Psoas muscle (tissue), 8 donors: ENCODE measurements around the gene BICDL2. TPM values are rescaled to one million over a fixed set of nuclear protein-coding genes. Genes with fewer than 3 reads are reported as not detected.

Source experiments
- ATAC-seq, 4 donors: fragments of 200-7000 bp; cut with Tn5 transposase; one replicate each; pipeline ENCODE4 v1.9.1; 2020; ENCODE audit warnings: moderate library complexity in 3 of 4, mild to moderate bottlenecking in 2 of 4
- DNase-seq, 2 donors: peaks; one replicate each; pipeline ENCODE4 v3.0.0-alpha.2; 2020
- H3K27ac ChIP-seq: fragments of 200-600 bp; one replicate; pipeline ENCODE4 v1.8.0; 2022
- H3K27me3 ChIP-seq, 3 donors: fragments of 200-600 bp in 1 of 3; one replicate each; pipeline versions ENCODE4 v1.6.1 to v1.8.0; 2013 to 2022; ENCODE audit warnings: low read length in 2 of 3, mild to moderate bottlenecking in 2 of 3, moderate library complexity in 1 of 3; ENCODE audit not compliant: insufficient read depth in 3 of 3
- H3K36me3 ChIP-seq, 2 donors: fragments of 200-600 bp in 1 of 2; one replicate each; pipeline versions ENCODE4 v1.6.1 to v1.8.0; 2013 to 2022; ENCODE audit warnings: low read depth in 1 of 2, mild to moderate bottlenecking in 1 of 2, moderate library complexity in 1 of 2; ENCODE audit not compliant: insufficient read depth in 1 of 2
- H3K4me1 ChIP-seq: fragments of 200-600 bp; one replicate; pipeline ENCODE4 v1.8.0; 2022
- H3K4me3 ChIP-seq: fragments of 200-600 bp; one replicate; pipeline ENCODE4 v1.8.0; 2022; ENCODE audit warnings: mild to moderate bottlenecking
- H3K9me3 ChIP-seq: fragments of 200-600 bp; one replicate; pipeline ENCODE4 v1.8.0; 2022
- CTCF ChIP-seq: fragments of 200-600 bp; IDR thresholded peaks from one replicate; pipeline ENCODE4 v1.8.0; 2022; ENCODE audit warnings: antibody characterized with exemption
- WGBS, 3 donors: extraction: QIAGEN DNeasy Blood & Tissue Kit; methylation state at CpG; one replicate each; pipeline versions ENCODE4 v1.1.6 to v1.1.7; 2013; 5-methylcytosine and 5-hydroxymethylcytosine counted together
- intact Hi-C, 2 donors: fragments of 100-400 bp; cut with DNase I; formaldehyde crosslinking; loops; one replicate each; pipeline versions ENCODE4 v1.11.0 to v1.14.2; 2022
- polyA plus RNA-seq, 3 donors: library from polyadenylated mRNA; stranded (reverse); fragments of 200-250 nt; gene quantifications; one replicate each; pipeline ENCODE4 v1.2.3, GENCODE V29; 2013
- total RNA-seq, 4 donors: library from RNA; stranded (reverse); fragmentation: NEBNext Ultra II Directional in 2 of 4; extraction: Animal tissue kit (Norgen Biotek cat#: 25700) in 2 of 4; gene quantifications; one replicate each; pipeline versions ENCODE4 v1.2.1 to v1.2.4, GENCODE V29; 2021 to 2023
- donor health status: healthy with polysubstance abuse.
- donor health status: DM: no; HTN: no; CAD: no; lungs with moderate emphysema.
- donor health status: Bipolar disorder and iron deficiency.
- donor health status: healthy.
- donor health status: DM: yes; HTN: yes; CAD: no.
- donor health status: DM: no; HTN: no; CAD: no.
- donor health status: DM: no; HTN: no; CAD: no.
- donor health status: DM: yes; HTN: yes; CAD: no.

Gene BICDL2
- total and polyA plus RNA-seq, 7 donors = 0.01 to 0.18 TPM; not detected in 5

- H3K27ac ChIP-seq = no peak overlapping the region
- no peak overlapping the region for H3K4me3 ChIP-seq
- H3K4me1 ChIP-seq = no peaks in the 10 kb centered on the region
- DNase-seq (no peak), ATAC-seq (no peak)
- no peak for TF ChIP-seq CTCF
- intact Hi-C loops = no loop called here
- peaks cover 0 to 3% of the 10 kb centered on the region in 2 donors for H3K36me3 ChIP-seq
- 7 to 10% (median 8%) methylated on average over 16 to 19 of the region's 19 CpGs for WGBS, 3 donors
- no peaks in the 10 kb centered on the region for H3K9me3 ChIP-seq
- H3K27me3 ChIP-seq = peaks cover 0 to 38% (median 15%) of the 10 kb centered on the region in 3 donors
These were observed 24.5 kb downstream of the BICDL2 start for GRCh38 chr16:3012246-3012645.

- 83 to 88% (median 86%) methylated on average over 8 of the region's 8 CpGs for WGBS, 3 donors
These were observed 26.2 kb downstream of the BICDL2 start for GRCh38 chr16:3010510-3010909.

GRCh38 chr16:3009568-3010390 lies 27.0 kb downstream of the BICDL2 start:
- H3K27ac ChIP-seq = no peak overlapping the region
- intact Hi-C loops = no loop called here
- 40 to 49% (median 42%) methylated on average over 20 to 21 of the region's 21 CpGs for WGBS, 3 donors
- no peaks in the 10 kb centered on the region for H3K9me3 ChIP-seq
- no peak overlapping the region for H3K4me3 ChIP-seq
- peaks cover 0 to 35% (median 17%) of the 10 kb centered on the region in 3 donors for H3K27me3 ChIP-seq
- TF ChIP-seq CTCF = no peak
- ATAC-seq (no peak), DNase-seq (no peak)
- peaks cover 3% of the 10 kb centered on the region for H3K4me1 ChIP-seq
- H3K36me3 ChIP-seq = peaks cover 0 to 16% of the 10 kb centered on the region in 2 donors

More at GRCh38 chr16:3010510-3010909, 26.2 kb downstream of the BICDL2 start:
- no peaks in the 10 kb centered on the region for H3K4me1 ChIP-seq
- no peak for DNase-seq
- ATAC-seq = no peak
- no peak overlapping the region for H3K4me3 ChIP-seq
- peaks cover 0 to 35% (median 19%) of the 10 kb centered on the region in 3 donors for H3K27me3 ChIP-seq
- H3K36me3 ChIP-seq = peaks cover 0 to 16% of the 10 kb centered on the region in 2 donors
- TF ChIP-seq CTCF = no peak
- no peak overlapping the region for H3K27ac ChIP-seq
- intact Hi-C loops = no loop called here
- no peaks in the 10 kb centered on the region for H3K9me3 ChIP-seq

- H3K4me3 ChIP-seq = no peak overlapping the region
- ATAC-seq (no peak), DNase-seq (no peak)
- H3K36me3 ChIP-seq = peaks cover 0 to 16% of the 10 kb centered on the region in 2 donors
- H3K27me3 ChIP-seq = peaks cover 0 to 28% (median 13%) of the 10 kb centered on the region in 3 donors
- 48 to 66% (median 58%) methylated on average over 4 of the region's 4 CpGs for WGBS, 3 donors
- intact Hi-C loops = no loop called here
- no peak overlapping the region for H3K27ac ChIP-seq
- H3K9me3 ChIP-seq = no peaks in the 10 kb centered on the region
- H3K4me1 ChIP-seq = peaks cover 3% of the 10 kb centered on the region
- no peak for TF ChIP-seq CTCF
These were observed 28.1 kb downstream of the BICDL2 start for GRCh38 chr16:3008690-3009037.
